ENCODE data around the gene SLC39A11. TPM values are rescaled to one million over a fixed set of nuclear protein-coding genes. Genes with fewer than 3 reads are reported as not detected.
A peak's percentile ranks its signal among the peaks of the same experiment; 100 is the strongest.
"Not testable (repeated sequence)": the region's sequence is repeated elsewhere in the genome, so short reads cannot be mapped to it uniquely, and the experiment has no call there.

The SLC39A11 gene
- total RNA-seq, 1 experiment from 2014 or later: 15.8 TPM

DNA sequence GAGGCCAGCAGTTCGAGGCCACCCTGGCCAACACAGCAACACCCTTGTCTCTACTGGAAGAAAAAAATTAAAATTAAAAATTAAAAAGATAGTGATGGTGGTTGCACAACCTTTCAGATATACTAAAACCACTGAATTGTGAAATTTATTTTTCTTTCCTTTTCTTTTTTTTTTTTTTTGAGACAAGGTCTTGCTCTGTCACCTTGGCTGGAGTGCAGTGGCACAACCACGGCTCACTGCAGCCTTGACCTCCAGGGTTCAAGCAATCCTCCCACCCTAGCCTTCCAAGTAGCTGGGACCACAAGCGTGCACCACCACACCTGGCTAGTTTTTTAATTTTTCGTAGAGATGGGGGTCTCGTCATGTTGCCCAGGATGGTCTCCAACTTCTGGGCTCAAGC is 254.4 kb downstream of the SLC39A11 start:
- Histone ChIP-seq H3K4me1 (replicated peaks) (no peaks in the 10 kb centered on the region), H3K4me3 (no peak overlapping the region), H3K36me3 (no peaks in the 10 kb centered on the region), H3K27me3 (replicated peaks) (no peaks in the 10 kb centered on the region), H3K9me3 (replicated peaks) (no peaks in the 10 kb centered on the region; the same call in 1 of the 2 replicates), H3K27ac (no peak overlapping the region)
- DNase-seq (ENCODE audit: low read depth in 1 of 2, low spot score in 2 of 2): no peak

DNA sequence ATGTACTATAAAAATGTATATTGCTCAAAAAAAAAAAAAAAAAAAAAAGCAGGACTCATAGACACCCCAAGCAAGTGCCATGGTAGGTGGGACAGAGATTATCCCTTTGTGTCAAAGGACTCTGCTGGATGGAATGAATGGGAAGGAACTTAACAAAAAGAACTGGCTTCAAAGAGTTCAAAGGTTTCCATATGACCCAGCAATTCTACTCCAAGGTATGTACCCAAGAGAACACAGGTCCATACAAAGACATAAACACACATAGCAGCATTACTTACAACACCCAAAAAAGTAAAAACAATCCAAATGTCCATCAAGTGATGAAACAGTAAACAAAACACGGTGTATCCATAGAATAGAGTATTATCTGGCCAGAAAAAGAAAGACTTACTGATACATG is 255.2 kb downstream of the SLC39A11 start:
- H3K36me3 ChIP-seq: no peaks in the 10 kb centered on the region
- no peak overlapping the region for H3K27ac ChIP-seq
- no peak overlapping the region for H3K4me3 ChIP-seq
- DNase-seq (ENCODE audit: low read depth in 1 of 2, low spot score in 2 of 2): no peak
- H3K4me1 ChIP-seq (replicated peaks): no peaks in the 10 kb centered on the region
- H3K9me3 ChIP-seq (replicated peaks): no peaks in the 10 kb centered on the region; the same call in 1 of the 2 replicates
- H3K27me3 ChIP-seq (replicated peaks): no peaks in the 10 kb centered on the region

DNA sequence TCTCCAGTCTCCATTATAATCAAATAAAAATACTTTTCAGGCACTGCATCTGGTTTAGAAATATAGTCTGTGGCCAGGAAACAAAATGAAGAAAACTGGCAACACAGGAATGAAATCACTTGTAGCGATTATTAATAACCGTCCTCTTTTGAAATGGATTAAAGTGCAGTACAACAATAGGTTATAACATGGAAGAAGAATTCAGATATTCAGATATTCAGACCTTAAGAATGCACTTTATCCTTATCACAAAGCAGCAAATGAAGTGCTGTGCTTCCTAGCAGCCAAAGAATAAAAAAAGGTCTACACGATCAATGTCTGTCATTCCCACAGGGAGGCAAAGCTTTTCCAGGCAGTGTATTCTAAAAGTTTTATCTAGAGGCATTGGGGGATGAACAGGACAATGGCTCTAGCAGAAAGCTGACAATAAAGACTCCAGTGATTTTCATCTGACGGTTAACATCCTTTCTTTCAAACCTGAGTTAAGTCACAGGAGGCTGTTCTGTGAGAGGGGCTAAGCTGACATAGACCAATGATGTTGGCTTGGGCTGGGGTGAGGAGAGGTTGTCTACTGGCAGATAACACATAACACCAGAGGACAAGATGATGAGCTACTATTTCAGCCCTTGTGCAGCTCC is 259.2 kb downstream of the SLC39A11 start:
- DNase-seq (ENCODE audit: low read depth in 1 of 2, low spot score in 2 of 2): no peak
- no peaks in the 10 kb centered on the region for H3K4me1 ChIP-seq (replicated peaks)
- H3K4me3 ChIP-seq: no peak overlapping the region
- no peak overlapping the region for H3K27ac ChIP-seq
- H3K27me3 ChIP-seq (replicated peaks): no peaks in the 10 kb centered on the region
- H3K9me3 ChIP-seq (replicated peaks): no peaks in the 10 kb centered on the region
- no peaks in the 10 kb centered on the region for H3K36me3 ChIP-seq

- Histone ChIP-seq H3K4me3 (no peak overlapping the region), H3K36me3 (no peaks in the 10 kb centered on the region), H3K9me3 (replicated peaks) (0 out of 2 replicates have a peak, but pooled peaks cover 2% of the 10 kb centered on the region), H3K27me3 (replicated peaks) (no peaks in the 10 kb centered on the region), H3K27ac (no peak overlapping the region), H3K4me1 (replicated peaks) (no peaks in the 10 kb centered on the region)
- DNase-seq (ENCODE audit: low read depth in 1 of 2, low spot score in 2 of 2): no peak
These were observed 260.2 kb downstream of the SLC39A11 start for GRCh38 chr17:72832306-72832705.

DNA sequence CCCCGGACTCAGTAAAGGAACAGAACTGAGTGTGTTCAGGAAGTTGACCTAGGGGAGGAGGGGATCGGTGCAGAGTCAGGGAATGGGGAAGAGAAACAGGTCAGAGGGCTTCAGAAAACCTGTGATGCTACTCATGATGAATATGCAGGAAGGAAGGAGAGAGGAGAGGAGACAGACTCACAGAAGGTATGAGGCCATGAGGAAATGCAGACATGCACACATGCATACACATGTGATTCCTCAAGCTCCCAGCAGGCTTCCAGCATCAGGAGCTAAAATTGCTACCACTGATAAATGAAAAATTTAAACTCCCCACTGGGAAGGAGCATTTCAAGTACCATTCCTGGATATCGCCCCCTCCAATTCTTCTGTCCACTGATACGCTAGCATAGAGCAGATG is 262.6 kb downstream of the SLC39A11 start:
- Histone ChIP-seq H3K9me3 (replicated peaks) (0 out of 2 replicates have a peak, but pooled peaks cover 11% of the 10 kb centered on the region), H3K4me1 (replicated peaks) (no peaks in the 10 kb centered on the region), H3K27me3 (replicated peaks) (no peaks in the 10 kb centered on the region), H3K4me3 (no peak overlapping the region), H3K27ac (no peak overlapping the region), H3K36me3 (no peaks in the 10 kb centered on the region)
- no peak for DNase-seq (ENCODE audit: low read depth in 1 of 2, low spot score in 2 of 2)

GRCh38 chr17:72826602-72827001 is 265.9 kb downstream of the SLC39A11 start:
- no peaks in the 10 kb centered on the region for H3K27me3 ChIP-seq (replicated peaks)
- no peak for DNase-seq (ENCODE audit: low read depth in 1 of 2, low spot score in 2 of 2)
- H3K4me3 ChIP-seq: no peak overlapping the region
- H3K9me3 ChIP-seq (replicated peaks): peaks cover 21% of the 10 kb centered on the region; the same call in 1 of the 2 replicates
- H3K4me1 ChIP-seq (replicated peaks): no peaks in the 10 kb centered on the region
- no peak overlapping the region for H3K27ac ChIP-seq
- no peaks in the 10 kb centered on the region for H3K36me3 ChIP-seq

DNA sequence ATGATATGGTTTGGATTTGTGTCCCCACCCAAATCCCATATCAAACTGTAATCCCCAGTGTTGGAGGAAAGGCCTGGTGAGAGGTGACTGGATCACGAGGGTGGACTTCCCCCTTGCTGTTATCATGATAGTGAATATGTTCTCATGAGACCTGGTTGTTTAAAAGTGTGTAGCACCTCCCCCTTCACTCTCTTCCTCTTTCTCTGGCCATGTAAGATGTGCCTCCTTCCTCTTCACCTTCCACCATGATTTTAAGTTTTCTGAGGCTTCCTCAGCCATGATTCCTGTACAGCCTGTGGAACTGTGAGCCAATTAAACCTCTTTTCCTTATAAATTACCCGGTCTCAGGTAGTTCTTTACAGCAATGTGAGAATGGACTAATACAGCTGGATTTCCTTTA is 266.4 kb downstream of the SLC39A11 start:
- H3K4me1 ChIP-seq (replicated peaks); DNase-seq (ENCODE audit: low read depth in 1 of 2, low spot score in 2 of 2); H3K4me3 ChIP-seq; H3K27me3 ChIP-seq (replicated peaks); H3K36me3 ChIP-seq; H3K27ac ChIP-seq: not testable (repeated sequence)
- H3K9me3 ChIP-seq (replicated peaks): peaks cover 21% of the 10 kb centered on the region; the same call in 1 of the 2 replicates

- Histone ChIP-seq H3K4me1 (replicated peaks) (no peaks in the 10 kb centered on the region), H3K4me3 (no peak overlapping the region), H3K36me3 (no peaks in the 10 kb centered on the region), H3K27me3 (replicated peaks) (no peaks in the 10 kb centered on the region), H3K9me3 (replicated peaks) (peaks cover 24% of the 10 kb centered on the region; the same call in 1 of the 2 replicates), H3K27ac (no peak overlapping the region)
- no peak for DNase-seq (ENCODE audit: low read depth in 1 of 2, low spot score in 2 of 2)
These were observed 267.3 kb downstream of the SLC39A11 start for GRCh38 chr17:72825218-72825617.

DNA sequence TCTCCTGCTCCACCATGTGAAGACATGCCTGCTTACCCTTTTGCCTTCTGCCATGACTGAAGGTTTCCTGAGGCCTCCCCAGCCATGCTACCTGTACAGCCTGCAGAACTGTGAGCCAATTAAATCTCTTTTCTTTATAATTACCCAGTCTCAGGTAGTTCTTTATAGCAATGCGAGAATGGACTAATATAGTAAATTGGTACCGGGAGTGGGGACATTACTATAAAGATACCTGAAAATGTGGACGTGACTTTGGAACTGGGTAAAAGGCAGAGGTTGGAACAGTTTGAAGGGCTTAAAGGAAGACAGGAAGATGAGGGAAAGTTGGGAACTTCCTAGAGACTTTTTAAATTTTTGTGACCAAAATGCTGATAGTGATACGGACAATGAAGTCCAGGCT is 268.2 kb downstream of the SLC39A11 start:
- not testable (repeated sequence) for H3K4me3 ChIP-seq; H3K4me1 ChIP-seq (replicated peaks); DNase-seq (ENCODE audit: low read depth in 1 of 2, low spot score in 2 of 2); H3K27me3 ChIP-seq (replicated peaks); H3K27ac ChIP-seq; H3K36me3 ChIP-seq
- peaks cover 24% of the 10 kb centered on the region; the same call in 1 of the 2 replicates for H3K9me3 ChIP-seq (replicated peaks)

DNA sequence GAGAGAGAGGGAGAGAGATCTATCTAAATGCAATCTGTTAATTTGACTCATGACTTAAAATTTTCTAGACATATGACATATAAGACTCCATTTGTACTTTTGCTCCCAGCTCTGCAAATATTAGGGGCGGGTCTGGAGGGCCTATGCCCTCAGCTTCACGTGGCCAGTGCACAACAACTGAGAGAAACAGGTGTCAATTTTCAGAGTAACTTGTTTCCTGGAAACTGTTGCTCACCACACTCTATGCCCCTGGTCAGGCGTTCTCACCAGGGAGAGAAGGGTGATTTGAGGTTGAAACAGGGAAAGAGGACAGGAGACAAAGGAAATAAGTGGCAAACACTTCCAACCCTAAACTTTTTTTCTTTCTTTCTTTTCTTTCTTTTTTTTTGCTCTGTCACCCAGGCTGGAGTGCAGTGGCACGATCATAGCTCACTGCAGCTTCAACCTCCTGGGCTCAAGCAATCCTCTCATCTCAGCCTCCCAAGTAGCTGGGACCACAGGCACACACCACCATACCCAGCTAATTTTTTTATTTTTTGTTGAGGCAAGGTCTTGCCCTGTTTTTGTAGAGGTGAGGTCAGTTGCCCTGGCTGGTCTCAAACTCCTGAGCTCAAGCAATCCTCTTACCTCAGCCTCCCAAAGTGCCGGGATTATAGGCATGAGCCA is 270.0 kb downstream of the SLC39A11 start:
- H3K4me3 ChIP-seq: no peak overlapping the region
- no peaks in the 10 kb centered on the region for H3K4me1 ChIP-seq (replicated peaks)
- H3K9me3 ChIP-seq (replicated peaks): peaks cover 21% of the 10 kb centered on the region; the same call in 1 of the 2 replicates
- H3K36me3 ChIP-seq: no peaks in the 10 kb centered on the region
- no peaks in the 10 kb centered on the region for H3K27me3 ChIP-seq (replicated peaks)
- DNase-seq (ENCODE audit: low read depth in 1 of 2, low spot score in 2 of 2): no peak
- H3K27ac ChIP-seq: no peak overlapping the region

DNA sequence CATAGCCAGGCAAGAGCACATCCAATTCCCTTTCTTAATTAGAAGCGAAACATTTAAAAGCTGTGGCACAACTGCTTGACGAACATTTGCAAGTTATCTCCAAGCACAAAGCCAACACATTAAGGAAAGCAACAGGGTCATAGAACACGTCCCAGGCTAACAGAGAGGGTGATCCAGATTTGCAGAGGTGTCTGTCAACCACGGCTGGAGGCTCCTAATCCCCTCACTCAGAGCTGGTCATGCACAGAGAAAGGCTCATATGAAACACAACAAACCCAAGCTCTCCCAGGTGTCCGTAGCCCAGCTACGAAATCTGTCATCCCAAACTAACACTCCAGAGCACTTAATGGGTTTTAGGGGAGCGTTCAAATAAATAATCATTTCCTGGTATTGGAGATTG is 276.1 kb downstream of the SLC39A11 start:
- DNase-seq (ENCODE audit: low read depth in 1 of 2, low spot score in 2 of 2): no peak
- Histone ChIP-seq H3K4me1 (replicated peaks) (peaks cover 4% of the 10 kb centered on the region; the same call in 1 of the 2 replicates), H3K27ac (no peak overlapping the region), H3K4me3 (no peak overlapping the region), H3K27me3 (replicated peaks) (no peaks in the 10 kb centered on the region), H3K9me3 (replicated peaks) (peaks cover 7% of the 10 kb centered on the region; the same call in 1 of the 2 replicates), H3K36me3 (no peaks in the 10 kb centered on the region)

GRCh38 chr17:72813481-72813880 is 279.0 kb downstream of the SLC39A11 start:
- Histone ChIP-seq H3K4me1 (replicated peaks) (peaks cover 4% of the 10 kb centered on the region; the same call in 1 of the 2 replicates), H3K27ac (no peak overlapping the region), H3K4me3 (no peak overlapping the region), H3K27me3 (replicated peaks) (no peaks in the 10 kb centered on the region), H3K36me3 (no peaks in the 10 kb centered on the region), H3K9me3 (replicated peaks) (peaks cover 10% of the 10 kb centered on the region)
- DNase-seq (ENCODE audit: low read depth in 1 of 2, low spot score in 2 of 2): no peak

DNA sequence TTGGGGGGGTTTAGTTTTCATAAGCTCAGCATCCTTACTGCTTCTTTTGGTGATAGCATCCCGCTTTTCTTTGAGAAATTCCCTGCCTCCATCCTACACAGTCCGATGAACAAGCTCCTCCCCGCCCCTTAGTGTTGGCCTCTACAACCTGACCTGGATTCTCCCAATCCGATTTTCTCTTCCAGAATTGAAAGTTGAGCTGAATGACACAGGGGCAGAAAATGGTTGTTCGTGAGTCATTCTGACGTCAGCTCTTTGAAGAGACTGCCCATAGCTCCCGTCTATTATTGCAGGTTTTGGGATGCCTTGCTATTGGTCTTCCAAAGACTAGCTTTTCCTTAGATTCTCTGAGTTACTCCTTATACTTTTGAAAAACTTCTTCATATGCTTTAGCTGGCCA is 279.7 kb downstream of the SLC39A11 start:
- no peaks in the 10 kb centered on the region for H3K36me3 ChIP-seq
- H3K4me3 ChIP-seq: no peak overlapping the region
- peaks cover 10% of the 10 kb centered on the region for H3K9me3 ChIP-seq (replicated peaks)
- H3K27ac ChIP-seq: no peak overlapping the region
- no peaks in the 10 kb centered on the region for H3K27me3 ChIP-seq (replicated peaks)
- H3K4me1 ChIP-seq (replicated peaks): peaks cover 4% of the 10 kb centered on the region; the same call in 1 of the 2 replicates
- peak in 1 of 2 experiments; percentile 5 for DNase-seq (ENCODE audit: low read depth in 1 of 2, low spot score in 2 of 2)

DNA sequence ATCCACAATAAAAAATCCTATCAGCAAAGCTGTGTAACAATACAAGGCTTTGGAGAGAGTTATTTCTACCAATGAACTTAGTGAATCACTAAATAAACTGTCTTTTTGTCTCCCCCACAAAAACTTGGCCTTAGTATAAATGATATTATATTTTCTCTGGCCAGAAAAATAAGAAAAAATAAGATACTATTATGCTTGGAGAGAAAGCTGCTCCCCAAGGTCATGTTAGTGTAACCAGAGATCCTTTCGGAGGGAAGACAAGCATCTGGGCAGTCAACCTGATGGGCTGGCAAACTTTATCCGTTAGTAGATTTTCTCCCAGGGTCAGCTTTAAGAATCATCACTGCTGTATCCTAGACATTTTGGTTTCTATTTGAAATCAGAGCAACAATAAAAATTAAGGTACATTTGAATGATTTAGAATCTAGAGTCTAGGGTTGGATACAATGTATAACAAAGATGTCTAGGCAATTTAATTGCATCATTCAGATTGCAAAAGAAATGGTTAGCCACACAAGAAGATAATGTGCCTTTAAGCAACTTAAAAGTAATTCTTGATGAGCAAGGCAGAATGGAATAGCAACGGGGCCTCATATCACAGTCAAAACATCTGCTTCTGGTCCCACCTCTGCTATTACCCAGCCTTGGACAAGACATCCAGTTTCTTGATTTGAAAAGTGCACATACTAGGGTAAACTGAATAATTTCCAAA is 280.4 kb downstream of the SLC39A11 start:
- no peaks in the 10 kb centered on the region for H3K36me3 ChIP-seq
- no peak for DNase-seq (ENCODE audit: low read depth in 1 of 2, low spot score in 2 of 2)
- H3K4me3 ChIP-seq: no peak overlapping the region
- no peak overlapping the region for H3K27ac ChIP-seq
- H3K27me3 ChIP-seq (replicated peaks): no peaks in the 10 kb centered on the region
- H3K9me3 ChIP-seq (replicated peaks): peaks cover 10% of the 10 kb centered on the region
- H3K4me1 ChIP-seq (replicated peaks): peaks cover 4% of the 10 kb centered on the region; the same call in 1 of the 2 replicates
